GM12892 (cell line): ENCODE data around the gene PTMS.

Source experiments
- DNase-seq: peaks from one replicate; pipeline ENCODE4 v3.0.0; 2011; ENCODE audit not compliant: insufficient read length
- FAIRE-seq: peaks from 2 replicates; lab custom pipeline; 2011; peaks lifted over from hg19 to GRCh38; lab: Jason Lieb, UNC
- POLR2A ChIP-seq: IDR thresholded peaks from 2 replicates; pipeline ENCODE4 v1.6.1; 2011; ENCODE audit warnings: low read depth, low read length, control low read depth
- POLR2AphosphoS5 ChIP-seq: IDR thresholded peaks from 2 replicates; pipeline ENCODE4 v1.6.1; 2011; ENCODE audit warnings: low read depth, low read length, control low read depth
- TAF1 ChIP-seq: IDR thresholded peaks from 2 replicates; pipeline ENCODE4 v1.6.1; 2011; ENCODE audit warnings: low read depth, mild to moderate bottlenecking, control low read depth, low read length, borderline replicate concordance

PTMS gene

DNA sequence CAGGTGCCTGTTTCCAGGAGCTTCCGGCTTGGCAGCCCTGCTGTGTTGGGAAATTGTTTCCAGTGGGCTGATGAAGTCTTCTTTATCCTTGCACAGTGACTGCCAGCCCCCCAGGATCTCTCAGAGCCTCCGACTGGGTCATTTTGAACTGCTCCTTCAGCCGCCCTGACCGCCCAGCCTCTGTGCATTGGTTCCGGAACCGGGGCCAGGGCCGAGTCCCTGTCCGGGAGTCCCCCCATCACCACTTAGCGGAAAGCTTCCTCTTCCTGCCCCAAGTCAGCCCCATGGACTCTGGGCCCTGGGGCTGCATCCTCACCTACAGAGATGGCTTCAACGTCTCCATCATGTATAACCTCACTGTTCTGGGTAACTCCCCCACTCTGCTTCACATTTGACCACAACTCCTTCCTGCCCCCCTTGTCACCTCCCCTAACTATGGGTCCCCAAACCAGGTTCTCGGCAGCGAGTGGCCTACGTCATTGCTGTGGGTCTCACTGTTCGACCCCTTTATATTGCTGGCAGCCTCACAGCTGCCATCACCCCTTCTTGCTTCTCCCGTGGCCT is 8.4 kb downstream of the PTMS start:
- TF ChIP-seq POLR2AphosphoS5 (no peak), POLR2A (no peak), TAF1 (no peak)
- no peak for DNase-seq
- FAIRE-seq: no peak

DNA sequence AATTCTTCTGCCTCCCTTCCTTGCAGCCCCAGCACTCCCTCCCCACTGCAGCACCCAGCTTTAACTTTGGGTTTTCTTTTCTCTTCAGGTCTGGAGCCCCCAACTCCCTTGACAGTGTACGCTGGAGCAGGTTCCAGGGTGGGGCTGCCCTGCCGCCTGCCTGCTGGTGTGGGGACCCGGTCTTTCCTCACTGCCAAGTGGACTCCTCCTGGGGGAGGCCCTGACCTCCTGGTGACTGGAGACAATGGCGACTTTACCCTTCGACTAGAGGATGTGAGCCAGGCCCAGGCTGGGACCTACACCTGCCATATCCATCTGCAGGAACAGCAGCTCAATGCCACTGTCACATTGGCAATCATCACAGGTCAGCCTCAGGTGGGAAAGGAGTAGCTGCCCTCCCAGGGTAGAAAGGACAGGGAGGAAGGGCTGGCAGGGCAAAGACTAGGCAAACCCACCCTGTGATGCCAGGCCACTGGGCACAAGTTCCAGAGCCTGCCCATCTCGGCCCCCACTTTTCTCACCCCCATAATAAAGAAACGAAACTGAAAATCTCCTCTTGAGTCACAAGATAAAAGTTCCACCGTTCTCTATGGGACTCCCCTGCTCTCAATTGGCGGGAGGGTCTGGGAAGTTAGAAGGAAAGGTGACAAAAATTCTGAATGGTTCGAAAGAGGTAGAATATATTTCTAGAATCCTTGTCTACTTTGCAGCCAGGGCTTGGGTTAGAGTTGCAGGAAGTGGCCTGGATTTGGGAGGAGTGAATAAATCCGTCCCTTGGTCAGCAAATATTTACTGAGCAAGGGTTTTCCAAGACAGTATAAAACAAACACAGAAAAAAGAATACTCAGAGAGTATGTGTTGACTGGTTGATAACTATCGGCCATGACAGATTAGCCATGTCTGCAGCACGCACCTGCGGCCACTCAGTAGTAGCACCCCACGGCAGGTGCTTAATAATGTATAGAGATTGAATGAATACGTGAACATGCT is 9.3 kb downstream of the PTMS start:
- TF ChIP-seq POLR2AphosphoS5 (no peak), POLR2A (no peak), TAF1 (no peak)
- DNase-seq (no peak), FAIRE-seq (peak; percentile 44)

DNA sequence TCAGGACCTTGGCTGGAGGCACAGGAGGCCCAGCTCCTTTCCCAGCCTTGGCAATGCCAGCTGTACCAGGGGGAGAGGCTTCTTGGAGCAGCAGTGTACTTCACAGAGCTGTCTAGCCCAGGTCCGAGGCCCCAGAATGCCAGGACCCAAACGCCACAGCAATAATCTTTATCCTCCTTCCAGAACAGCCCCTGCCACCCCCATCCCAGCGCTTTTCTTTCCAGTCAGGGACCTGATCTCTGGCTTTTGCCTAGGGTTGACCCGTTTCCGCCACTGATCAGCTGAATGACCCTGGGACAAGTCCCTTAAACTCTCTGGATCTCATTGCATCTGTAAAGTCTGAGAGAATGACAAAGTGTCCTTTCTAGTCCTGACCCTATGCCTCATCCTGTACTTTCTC is 11.2 kb downstream of the PTMS start:
- DNase-seq (no peak), FAIRE-seq (no peak)
- TF ChIP-seq POLR2AphosphoS5 (no peak), POLR2A (no peak)

DNA sequence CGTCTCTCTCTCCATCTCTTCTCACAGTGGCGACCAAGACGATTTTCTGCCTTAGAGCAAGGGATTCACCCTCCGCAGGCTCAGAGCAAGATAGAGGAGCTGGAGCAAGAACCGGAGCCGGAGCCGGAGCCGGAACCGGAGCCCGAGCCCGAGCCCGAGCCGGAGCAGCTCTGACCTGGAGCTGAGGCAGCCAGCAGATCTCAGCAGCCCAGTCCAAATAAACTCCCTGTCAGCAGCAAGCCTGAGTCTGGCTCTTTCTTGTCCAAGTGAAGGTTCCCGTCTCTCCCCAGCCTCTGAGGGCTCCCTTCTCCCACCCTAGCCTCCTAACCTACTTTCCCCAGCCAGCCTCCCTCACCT is 12.0 kb downstream of the PTMS start:
- TF ChIP-seq POLR2A: no peak
- TF ChIP-seq POLR2AphosphoS5: no peak
- no peak for TF ChIP-seq TAF1
- FAIRE-seq: no peak
- DNase-seq: no peak

DNA sequence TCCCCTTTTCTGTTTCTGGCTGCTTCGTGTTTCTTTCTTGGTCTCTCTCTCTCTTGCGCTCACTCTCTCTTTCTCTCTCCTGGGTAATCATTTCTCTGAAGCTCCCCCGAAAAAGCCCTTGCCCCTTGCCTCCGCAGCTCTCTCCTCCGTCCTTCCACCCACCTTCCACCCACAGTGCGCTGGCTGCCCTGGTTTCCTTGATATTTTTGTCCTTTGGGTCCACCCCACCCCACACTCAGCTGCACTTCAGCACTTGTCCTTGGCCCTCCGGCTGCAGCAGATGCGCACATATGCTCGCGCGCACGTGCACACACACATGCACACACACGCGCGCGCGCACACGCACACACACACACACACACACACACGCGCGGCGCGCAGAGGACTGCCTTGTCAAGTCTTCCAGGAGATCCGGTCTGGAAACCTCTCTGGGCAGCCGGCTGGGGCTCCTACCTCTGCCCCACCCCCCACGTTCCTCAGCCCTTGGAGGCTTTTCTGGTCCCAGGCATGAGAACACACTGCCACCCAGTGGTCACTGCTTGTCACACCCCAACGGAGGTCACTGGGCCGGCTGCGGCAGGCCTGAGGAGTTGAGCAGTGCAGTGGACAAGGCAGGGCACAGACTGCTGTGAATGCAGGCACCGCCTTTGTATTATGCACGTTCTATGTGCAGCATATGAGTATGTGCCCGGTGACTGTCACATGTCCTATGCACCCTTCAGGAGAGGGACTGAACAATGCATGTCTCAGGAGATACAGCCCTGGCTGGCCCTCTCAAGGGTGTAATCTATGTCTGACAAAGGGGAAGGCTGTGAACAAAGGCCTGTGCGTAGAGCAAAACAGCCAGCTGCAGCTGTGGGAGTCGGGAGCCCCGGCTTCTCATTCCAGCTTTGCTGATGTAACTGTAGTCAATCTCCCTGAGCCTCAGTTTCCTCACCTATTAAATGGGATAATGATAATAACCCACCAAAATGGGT is 12.7 kb downstream of the PTMS start:
- FAIRE-seq (peak; percentile 99), DNase-seq (peak; percentile 78)
- TF ChIP-seq TAF1 (no peak), POLR2A (no peak), POLR2AphosphoS5 (no peak)

DNA sequence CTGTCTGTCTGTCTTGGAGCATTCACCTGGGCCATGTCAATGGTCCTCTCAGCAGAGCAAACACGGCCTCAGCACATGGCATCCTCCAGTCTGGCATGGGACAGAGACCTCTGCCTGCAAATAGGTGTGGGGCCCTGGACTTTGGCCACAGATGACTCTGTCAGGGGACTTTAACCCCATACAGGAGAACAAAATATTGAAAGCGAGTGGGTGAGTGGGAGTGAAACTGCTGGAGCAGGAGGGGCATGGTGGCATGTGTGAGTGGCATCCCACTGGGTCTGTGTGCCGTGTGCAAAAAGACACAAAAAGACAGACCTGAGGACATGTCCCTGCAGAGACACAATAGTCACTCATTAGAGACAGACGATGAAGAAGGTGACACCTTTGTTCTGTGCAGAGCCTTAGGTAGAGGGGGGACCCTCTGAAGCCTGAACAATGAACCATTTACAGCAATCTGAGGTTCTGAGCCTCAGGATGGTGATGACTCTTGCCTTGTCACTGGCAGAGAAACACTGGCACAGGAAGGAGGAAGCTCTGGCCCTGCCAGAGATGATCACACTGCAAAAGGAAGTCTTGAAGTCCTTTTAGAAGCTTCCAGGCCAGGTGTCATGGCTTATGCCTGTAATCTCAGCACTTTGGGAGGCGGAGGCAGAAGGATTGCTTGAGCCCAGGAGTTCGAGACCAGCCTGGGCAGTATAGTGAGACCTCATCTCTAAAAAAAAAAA is 13.7 kb downstream of the PTMS start:
- DNase-seq: no peak
- peak; percentile 44 for FAIRE-seq
- TF ChIP-seq POLR2A (no peak), TAF1 (no peak), POLR2AphosphoS5 (no peak)

DNA sequence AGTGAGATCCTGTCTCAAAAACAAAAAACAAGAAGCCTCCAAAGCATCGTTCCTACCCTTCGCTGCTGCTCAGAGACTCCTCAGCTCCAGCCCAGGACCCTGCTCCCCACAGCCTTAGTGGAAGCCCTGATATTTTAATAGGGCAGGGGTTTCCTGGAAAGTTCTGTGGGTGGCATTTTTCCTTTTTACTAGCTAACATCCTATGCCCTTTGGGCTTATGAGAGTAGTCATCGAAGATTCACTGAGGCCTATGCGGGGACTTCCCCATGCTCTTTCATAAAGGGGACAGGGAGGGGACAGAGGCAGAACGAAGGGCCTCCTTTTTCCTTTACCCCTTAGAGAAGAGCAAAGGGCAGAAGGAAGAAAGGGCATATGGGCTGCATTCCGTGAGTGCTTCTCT is 14.4 kb downstream of the PTMS start:
- no peak for DNase-seq
- TF ChIP-seq POLR2A (no peak), TAF1 (no peak), POLR2AphosphoS5 (no peak)
- no peak for FAIRE-seq

DNA sequence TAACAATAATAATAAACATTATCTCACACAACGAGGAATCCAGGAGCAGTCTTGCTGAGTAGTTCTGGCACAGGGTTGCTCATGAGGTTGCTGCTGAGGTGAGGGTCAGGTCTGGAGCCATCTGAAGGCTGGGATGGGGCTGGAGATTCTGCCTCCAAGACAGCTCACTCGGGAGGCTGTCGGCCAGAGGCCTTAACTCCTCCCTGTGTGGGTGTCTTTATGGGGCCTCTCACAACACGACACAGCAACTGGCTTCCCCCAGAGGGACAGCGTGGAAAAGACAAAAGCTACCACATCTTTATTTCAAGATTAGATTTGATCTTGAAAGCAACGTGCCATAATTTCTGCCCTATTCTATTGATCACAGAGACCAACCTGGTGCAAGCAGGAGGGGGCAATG is 16.0 kb downstream of the PTMS start:
- TF ChIP-seq POLR2A (no peak), POLR2AphosphoS5 (no peak), TAF1 (no peak)
- FAIRE-seq (no peak), DNase-seq (no peak)

DNA sequence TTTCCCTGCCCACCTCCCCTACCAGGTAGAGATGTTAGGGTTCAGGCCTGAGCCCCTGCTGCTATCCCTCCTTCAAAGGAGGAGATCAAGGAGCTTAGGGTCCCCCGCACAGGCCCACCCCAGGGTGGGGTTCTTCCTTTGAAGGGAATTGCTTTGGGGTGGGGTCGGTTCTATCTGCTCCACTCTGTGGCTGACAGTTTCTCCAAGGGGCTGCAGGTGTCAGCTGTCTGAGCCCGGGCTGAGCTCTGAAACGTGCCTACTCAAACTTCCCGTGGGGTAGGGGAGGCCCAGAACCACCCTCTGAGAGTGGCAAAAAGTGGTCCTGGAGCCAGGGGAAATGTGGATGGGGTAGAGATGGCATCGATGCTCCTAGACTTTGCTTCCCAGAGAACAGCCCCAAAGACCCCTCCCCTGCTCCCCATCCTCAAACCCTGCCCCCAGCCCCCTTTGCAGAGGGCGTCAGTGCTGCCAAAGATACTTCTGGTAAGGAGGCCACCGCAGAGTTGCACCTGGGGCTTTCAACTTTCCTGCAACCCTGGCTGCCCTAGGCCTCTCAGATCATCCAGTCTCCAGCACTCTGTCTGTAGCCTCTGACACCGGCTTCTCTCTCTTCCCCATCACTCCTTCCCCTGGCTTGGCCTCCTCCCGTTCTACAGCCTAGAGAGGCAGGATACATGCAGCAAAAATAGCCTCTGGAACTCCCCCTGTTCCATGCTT is 16.8 kb downstream of the PTMS start:
- no peak for DNase-seq
- FAIRE-seq: no peak
- TF ChIP-seq POLR2A (no peak), POLR2AphosphoS5 (no peak), TAF1 (no peak)

DNA sequence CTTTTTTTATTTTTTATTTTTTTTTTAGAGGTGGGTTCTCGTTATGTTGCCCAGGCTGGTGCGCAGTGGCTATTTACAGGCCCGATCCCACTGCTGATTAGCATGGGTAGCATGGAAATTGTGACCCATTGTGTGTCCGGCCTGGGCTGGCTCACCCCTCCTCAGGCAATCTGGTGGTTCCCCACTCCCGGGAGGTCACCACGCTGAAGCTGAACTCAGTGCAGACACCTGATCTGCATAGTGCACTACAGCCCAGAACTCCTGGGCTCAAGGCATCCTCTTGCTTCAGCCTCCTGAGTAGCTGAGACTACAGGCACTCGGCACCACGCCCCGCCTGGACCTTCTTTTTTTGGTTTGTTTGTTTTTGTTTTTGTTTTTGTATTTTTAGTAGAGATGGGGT is 17.7 kb downstream of the PTMS start:
- no peak for FAIRE-seq
- no peak for DNase-seq
- TF ChIP-seq POLR2A: no peak

DNA sequence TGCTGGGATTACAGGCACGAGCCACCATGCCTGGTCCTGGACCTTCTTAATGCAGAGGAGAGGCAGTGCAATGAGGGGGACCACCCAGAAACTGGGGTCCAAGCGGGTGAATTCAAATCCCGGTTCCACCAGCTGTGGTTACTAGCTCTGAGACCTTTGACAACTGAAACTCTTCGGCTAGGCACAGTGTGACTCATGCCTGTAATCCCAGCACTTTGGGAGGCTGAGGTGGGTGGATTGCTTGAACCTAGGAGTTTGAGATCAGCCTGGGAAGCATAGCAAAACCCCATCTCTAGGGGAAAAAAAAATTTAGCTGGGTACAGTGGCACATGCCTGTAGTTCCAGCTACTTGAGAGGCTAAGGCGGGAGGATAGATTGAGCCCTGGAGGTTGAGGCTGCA is 18.1 kb downstream of the PTMS start:
- TF ChIP-seq POLR2A: no peak
- TF ChIP-seq POLR2AphosphoS5: no peak
- TF ChIP-seq TAF1: no peak
- DNase-seq (no peak), FAIRE-seq (peak; percentile 9)

DNA sequence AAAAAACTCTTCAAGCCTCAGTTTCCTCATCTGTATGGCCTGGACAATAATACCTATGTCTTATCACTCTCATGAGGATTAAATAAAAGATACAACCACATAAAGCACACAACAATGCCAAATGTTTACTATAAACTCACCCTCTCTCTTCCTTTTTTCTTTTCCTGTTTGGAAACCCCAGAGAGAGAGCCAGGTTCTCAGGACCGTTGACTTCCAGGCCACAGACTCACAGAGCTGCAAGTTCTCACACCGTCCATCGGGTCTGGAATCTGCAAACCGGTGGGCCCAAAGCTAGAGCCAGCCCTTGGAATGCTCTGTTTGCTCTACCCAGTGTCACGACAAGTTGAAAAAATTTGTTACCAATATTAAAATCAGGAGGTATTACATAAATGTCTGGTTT is 18.6 kb downstream of the PTMS start:
- FAIRE-seq (no peak), DNase-seq (no peak)
- TF ChIP-seq POLR2A (no peak), POLR2AphosphoS5 (no peak), TAF1 (no peak)
